ENCODE measurements around the gene ZCCHC24. TPM values are rescaled to one million over a fixed set of nuclear protein-coding genes. Genes with fewer than 3 reads are reported as not detected.

Gene ZCCHC24
- total RNA-seq, 3 donors from 2014 or later, result 18.7 to 50.8 (median 48.8) TPM

DNA sequence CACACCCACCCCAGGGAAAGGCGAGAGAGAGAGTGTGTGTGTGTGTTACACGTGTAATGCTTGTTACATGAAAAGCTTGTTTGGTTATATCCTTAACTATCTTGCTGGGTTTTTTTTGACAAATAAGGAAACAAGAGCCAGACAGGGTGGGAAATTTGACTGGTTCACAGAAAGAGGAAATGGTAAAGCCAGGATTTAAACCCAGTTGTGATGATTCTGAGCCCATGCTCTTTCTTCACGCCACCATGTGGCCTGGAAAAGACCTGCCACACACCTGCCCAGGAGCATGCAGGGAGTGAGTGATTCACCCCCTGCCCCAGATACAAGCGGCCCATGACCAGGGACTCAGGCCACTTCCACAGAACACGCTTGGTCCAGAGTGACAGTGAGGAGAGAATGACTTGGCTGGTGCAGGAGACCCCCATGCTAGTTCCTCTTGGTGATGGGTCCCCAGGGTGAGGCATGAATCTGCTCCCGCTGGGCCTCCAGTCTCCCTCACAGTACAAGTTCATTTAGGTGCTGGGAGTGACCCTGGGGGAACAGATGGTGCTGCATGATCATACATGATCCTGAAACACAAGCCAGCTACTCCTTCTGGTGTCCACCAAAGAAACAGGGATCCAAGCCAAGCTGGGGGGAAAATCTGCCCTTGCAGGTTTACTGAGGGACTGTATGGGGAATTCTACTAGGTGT is 45.9 kb upstream of the ZCCHC24 start:
- Histone ChIP-seq H3K4me1 (no peaks in the 10 kb centered on the region), H3K9me3 (no peaks in the 10 kb centered on the region), H3K36me3 (no peaks in the 10 kb centered on the region), H3K27me3 (no peaks in the 10 kb centered on the region), H3K4me3 (no peak overlapping the region), H3K27ac (no peak overlapping the region)
- no peak for DNase-seq (ENCODE audit: low spot score in 2 of 2)
- TF ChIP-seq POLR2AphosphoS5 (IDR thresholded peaks at IDR 0.05) (no peak), POLR2A (IDR thresholded peaks at IDR 0.05) (no peak)
- TF ChIP-seq, protein P1, sequence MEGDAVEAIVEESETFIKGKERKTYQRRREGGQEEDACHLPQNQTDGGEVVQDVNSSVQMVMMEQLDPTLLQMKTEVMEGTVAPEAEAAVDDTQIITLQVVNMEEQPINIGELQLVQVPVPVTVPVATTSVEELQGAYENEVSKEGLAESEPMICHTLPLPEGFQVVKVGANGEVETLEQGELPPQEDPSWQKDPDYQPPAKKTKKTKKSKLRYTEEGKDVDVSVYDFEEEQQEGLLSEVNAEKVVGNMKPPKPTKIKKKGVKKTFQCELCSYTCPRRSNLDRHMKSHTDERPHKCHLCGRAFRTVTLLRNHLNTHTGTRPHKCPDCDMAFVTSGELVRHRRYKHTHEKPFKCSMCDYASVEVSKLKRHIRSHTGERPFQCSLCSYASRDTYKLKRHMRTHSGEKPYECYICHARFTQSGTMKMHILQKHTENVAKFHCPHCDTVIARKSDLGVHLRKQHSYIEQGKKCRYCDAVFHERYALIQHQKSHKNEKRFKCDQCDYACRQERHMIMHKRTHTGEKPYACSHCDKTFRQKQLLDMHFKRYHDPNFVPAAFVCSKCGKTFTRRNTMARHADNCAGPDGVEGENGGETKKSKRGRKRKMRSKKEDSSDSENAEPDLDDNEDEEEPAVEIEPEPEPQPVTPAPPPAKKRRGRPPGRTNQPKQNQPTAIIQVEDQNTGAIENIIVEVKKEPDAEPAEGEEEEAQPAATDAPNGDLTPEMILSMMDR (IDR thresholded peaks at IDR 0.05), result no peak
- intact Hi-C loops (cut with DNase I; ENCODE audit: low total_unique reads), result loop anchor here (5.0 kb wide), 1 partner anchor 104 kb away; no protein-coding TSS in a partner anchor

DNA sequence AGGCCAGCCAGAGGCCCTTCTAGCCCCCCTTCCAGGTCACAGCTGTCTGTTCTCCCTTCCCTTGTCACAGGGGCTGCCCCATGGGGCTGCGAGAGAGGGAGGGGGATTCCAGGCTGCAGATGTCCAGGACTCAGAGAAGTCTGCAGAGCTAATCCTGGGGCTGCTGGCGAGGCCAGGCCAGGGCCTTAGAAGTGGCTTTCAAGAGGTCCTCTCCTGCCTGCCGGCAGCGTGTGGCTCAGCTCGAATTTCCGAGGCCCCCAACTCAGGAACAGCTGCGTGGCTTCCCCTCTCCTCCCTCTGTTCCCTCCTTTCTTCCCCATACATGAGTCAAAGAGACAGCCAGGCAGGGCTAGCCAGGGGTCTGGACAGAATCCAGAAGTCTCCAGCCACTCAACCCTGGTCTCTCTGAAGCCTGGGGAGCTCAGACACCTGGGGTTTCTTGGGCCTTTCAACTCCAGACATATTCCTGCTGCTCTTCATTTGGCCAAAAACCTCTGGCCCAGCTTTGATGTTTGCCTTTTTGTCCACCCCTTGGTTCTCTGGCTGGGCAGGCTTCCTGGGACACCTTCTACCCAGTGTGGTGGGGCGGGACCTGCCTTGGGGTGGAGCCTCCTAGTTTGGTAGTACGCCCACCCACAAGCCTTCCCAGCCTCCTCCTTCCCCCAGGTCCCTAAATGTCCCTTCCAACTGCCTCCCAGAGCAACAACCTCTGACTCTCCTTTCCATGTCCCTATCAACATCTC is 45.1 kb upstream of the ZCCHC24 start:
- intact Hi-C loops (cut with DNase I; ENCODE audit: low total_unique reads), result loop anchor here (5.0 kb wide), 1 partner anchor 103 kb away; no protein-coding TSS in a partner anchor
- TF ChIP-seq POLR2A (IDR thresholded peaks at IDR 0.05) (no peak), POLR2AphosphoS5 (IDR thresholded peaks at IDR 0.05) (no peak)
- TF ChIP-seq, protein P1 (IDR thresholded peaks at IDR 0.05), result no peak
- Histone ChIP-seq H3K27me3 (no peaks in the 10 kb centered on the region), H3K36me3 (no peaks in the 10 kb centered on the region), H3K4me1 (no peaks in the 10 kb centered on the region), H3K27ac (peak overlapping the region in 1 of 2 donors; percentile 55), H3K9me3 (no peaks in the 10 kb centered on the region), H3K4me3 (no peak overlapping the region)
- no peak for DNase-seq (ENCODE audit: low spot score in 2 of 2)

DNA sequence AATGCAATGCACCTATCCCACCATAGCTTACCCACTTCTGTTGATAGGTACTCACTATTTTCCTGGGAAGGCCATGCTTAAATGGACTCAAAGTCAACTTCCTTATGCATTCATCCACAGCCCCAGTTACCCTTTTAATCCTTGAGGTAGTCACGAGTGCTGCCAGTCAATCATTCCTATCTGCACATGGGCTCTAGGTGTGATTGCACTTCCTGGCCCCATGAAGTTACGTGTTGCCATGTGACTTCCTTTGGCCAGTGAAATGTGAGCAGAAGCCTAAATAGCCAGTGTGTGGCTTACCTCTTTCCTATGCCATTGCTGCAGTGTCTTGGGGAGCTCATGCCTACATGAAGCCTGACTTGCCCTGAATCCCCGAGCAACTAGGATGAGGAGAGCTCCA is 43.4 kb upstream of the ZCCHC24 start:
- TF ChIP-seq POLR2AphosphoS5 (IDR thresholded peaks at IDR 0.05), result no peak
- TF ChIP-seq POLR2A (IDR thresholded peaks at IDR 0.05), result no peak
- TF ChIP-seq, protein P1 (IDR thresholded peaks at IDR 0.05), result no peak
- intact Hi-C loops (cut with DNase I; ENCODE audit: low total_unique reads), result no loop called here
- no peaks in the 10 kb centered on the region for H3K4me1 ChIP-seq
- H3K9me3 ChIP-seq, result no peaks in the 10 kb centered on the region
- H3K27ac ChIP-seq, result peak overlapping the region; percentile 76 to 88
- no peaks in the 10 kb centered on the region for H3K27me3 ChIP-seq
- H3K36me3 ChIP-seq, result no peaks in the 10 kb centered on the region
- no peak overlapping the region for H3K4me3 ChIP-seq
- no peak for DNase-seq (ENCODE audit: low spot score in 2 of 2)

DNA sequence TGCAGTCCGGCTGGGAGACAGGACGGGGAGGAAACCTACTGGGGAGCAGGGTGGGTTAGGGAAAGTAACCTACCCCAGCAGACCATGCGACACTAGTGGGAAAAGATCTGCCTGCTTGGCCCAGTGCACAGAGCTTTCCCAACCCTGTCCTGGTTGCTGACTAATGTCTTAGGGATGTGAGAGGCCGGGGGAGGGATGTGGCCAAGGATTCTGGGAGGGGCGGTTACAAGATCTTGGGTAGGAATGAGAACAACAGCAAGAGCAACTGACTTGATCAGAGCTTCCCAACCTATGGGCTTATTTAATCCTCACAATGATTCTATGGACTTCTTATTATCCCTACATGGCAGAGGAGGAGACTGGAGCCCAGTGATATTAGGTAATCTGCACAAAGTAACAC is 42.9 kb upstream of the ZCCHC24 start:
- H3K27ac ChIP-seq, result peak overlapping the region; percentile 76 to 88
- peak in 1 of 2 donors; percentile 80 for DNase-seq (ENCODE audit: low spot score in 2 of 2)
- intact Hi-C loops (cut with DNase I; ENCODE audit: low total_unique reads), result no loop called here

DNA sequence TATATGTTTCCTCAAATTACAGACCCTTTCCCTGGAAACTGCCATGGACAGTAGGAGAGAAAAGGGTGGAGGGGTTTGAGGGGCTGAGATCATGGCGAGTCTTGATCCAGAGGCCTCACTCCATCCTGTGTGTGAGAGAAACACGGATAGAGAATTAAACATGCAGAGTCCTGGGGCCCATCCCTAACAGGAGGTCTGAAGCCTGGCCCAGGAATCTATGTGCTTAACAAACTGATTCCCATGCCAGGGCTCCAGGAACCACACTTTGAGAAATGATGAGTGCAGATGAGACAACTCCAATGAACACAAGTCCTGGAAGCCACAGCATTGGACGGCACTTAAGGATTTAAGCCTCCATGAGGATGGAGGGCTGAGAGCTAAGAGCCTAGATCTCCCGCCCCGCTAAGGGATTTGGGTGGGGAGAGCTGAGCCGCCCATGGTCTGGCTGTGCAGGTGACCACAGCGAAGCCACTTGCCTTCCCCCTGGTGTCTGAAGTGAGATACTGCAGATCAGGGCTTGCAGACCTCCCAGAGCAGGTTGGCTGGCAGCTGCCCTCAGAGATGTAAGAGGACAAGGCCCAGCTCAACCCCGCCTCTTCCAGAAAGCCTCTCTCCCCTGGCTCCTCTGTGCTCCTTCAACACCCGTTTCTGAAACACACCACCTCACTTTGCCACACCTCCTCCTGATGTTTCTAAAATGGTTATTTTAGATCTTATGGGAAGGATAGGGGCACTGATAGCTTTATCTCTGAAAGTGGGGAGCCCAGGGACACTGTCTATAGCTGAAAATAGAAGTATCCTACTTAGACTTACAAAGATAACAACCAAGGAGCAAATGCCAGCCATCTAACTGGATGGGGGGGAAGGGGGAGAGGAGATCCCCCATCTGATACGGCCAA is 42.1 kb upstream of the ZCCHC24 start:
- H3K36me3 ChIP-seq, result no peaks in the 10 kb centered on the region
- no peak for TF ChIP-seq POLR2A (IDR thresholded peaks at IDR 0.05)
- TF ChIP-seq, protein P1 (IDR thresholded peaks at IDR 0.05), result peak; percentile 60 to 71 (median 62)
- TF ChIP-seq POLR2AphosphoS5 (IDR thresholded peaks at IDR 0.05), result peak in 1 of 3 donors; percentile 10
- no peaks in the 10 kb centered on the region for H3K4me1 ChIP-seq
- H3K9me3 ChIP-seq, result no peaks in the 10 kb centered on the region
- H3K4me3 ChIP-seq, result no peak overlapping the region
- intact Hi-C loops (cut with DNase I; ENCODE audit: low total_unique reads), result no loop called here
- peak in 1 of 2 donors; percentile 55 for DNase-seq (ENCODE audit: low spot score in 2 of 2)
- H3K27me3 ChIP-seq, result no peaks in the 10 kb centered on the region
- peak overlapping the region; percentile 76 to 88 for H3K27ac ChIP-seq

More for the DNA sequence above, 42.9 kb upstream of the ZCCHC24 start:
- no peak overlapping the region for H3K4me3 ChIP-seq
- TF ChIP-seq POLR2A (IDR thresholded peaks at IDR 0.05) (no peak), POLR2AphosphoS5 (IDR thresholded peaks at IDR 0.05) (peak in 2 of 3 donors; percentile 26 to 52)
- H3K27me3 ChIP-seq, result no peaks in the 10 kb centered on the region
- no peaks in the 10 kb centered on the region for H3K4me1 ChIP-seq
- no peaks in the 10 kb centered on the region for H3K9me3 ChIP-seq
- H3K36me3 ChIP-seq, result no peaks in the 10 kb centered on the region

Measured in breast epithelium (tissue), 4 donors.